ENCODE measurements around the gene ERFE. TPM values are rescaled to one million over a fixed set of nuclear protein-coding genes. Genes with fewer than 3 reads are reported as not detected.

Gene ERFE
- total and polyA plus RNA-seq, 2 of the 4 experiments (the other 2 are of a cell fraction), result 1.3 to 3.5 TPM

- Histone ChIP-seq H3K18ac (ENCODE audit: low read depth, low read length) (no peak overlapping the region), H3K9me1 (ENCODE audit: insufficient read depth, low read length) (peaks cover 7% of the 10 kb centered on the region), H3K9ac (ENCODE audit: low read depth, low read length) (no peak overlapping the region), H3K79me1 (ENCODE audit: low read depth in 1 of 2, low read length in 2 of 2) (peaks cover 36 to 63% of the 10 kb centered on the region in 2 experiments), H3K4me3 (ENCODE audit: insufficient read depth, low read depth, low read length) (no peak overlapping the region), H3K4me1 (ENCODE audit: control insufficient read depth, insufficient read depth, low read length) (peaks cover 10% of the 10 kb centered on the region), H3K14ac (replicated peaks; ENCODE audit: low read depth, low read length) (no peak overlapping the region), H3K4me2 (ENCODE audit: low read depth, low read length) (no peak overlapping the region), H3K4ac (ENCODE audit: low read depth, low read length) (peak overlapping the region; percentile 17; the same call in 1 of the 2 replicates), H3K27ac (ENCODE audit: insufficient read depth, low read length) (peak overlapping the region; percentile 31; the same call in 1 of the 2 replicates), H3K9me3 (ENCODE audit: control insufficient read depth, insufficient read depth, low read length) (no peaks in the 10 kb centered on the region), H2BK15ac (ENCODE audit: low read depth, low read length) (no peak overlapping the region), H2BK20ac (ENCODE audit: low read depth, low read length) (no peak overlapping the region), H4K5ac (ENCODE audit: low read depth, low read length) (no peak overlapping the region), H4K91ac (ENCODE audit: insufficient read depth, low read depth, low read length) (no peak overlapping the region), H3K36me3 (ENCODE audit: control insufficient read depth, insufficient read depth, low read length) (peaks cover 65% of the 10 kb centered on the region), H2BK5ac (ENCODE audit: low read depth, low read length, poor library complexity, severe bottlenecking) (no peak overlapping the region), H4K8ac (ENCODE audit: low read depth in 2 of 2, low read length in 2 of 2) (no peak overlapping the region), H4K20me1 (ENCODE audit: insufficient read depth, low read length) (peaks cover 16% of the 10 kb centered on the region; the same call in 1 of the 2 replicates), H3K23ac (ENCODE audit: low read depth, low read length) (no peak overlapping the region), H2AK9ac (replicated peaks; ENCODE audit: low read depth, low read length, poor library complexity) (no peak overlapping the region), H2AK5ac (ENCODE audit: low read depth, low read length) (peak overlapping the region; percentile 30; the same call in 1 of the 2 replicates), H3K56ac (ENCODE audit: extremely low read depth, insufficient read depth, low read length) (no peak overlapping the region), H2BK120ac (ENCODE audit: low read depth, low read length) (no peak overlapping the region), H2AFZ (replicated peaks; ENCODE audit: low read length, poor library complexity) (no peak overlapping the region), H3K27me3 (ENCODE audit: control insufficient read depth, insufficient read depth, low read length) (no peaks in the 10 kb centered on the region)
- CTCF ChIA-PET, result no interaction called here
- DNase-seq (no peak), ATAC-seq (ENCODE audit: low read depth) (no peak)
- TF ChIP-seq RFX5 (IDR thresholded peaks at IDR 0.05; ENCODE audit: low read depth, low read length) (no peak), POLR2A (IDR thresholded peaks at IDR 0.05; ENCODE audit: low read depth, low read length) (no peak)
- intact Hi-C loops (cut with micrococcal nuclease) (no loop called here), dilution Hi-C loops (cut with HindIII; ENCODE audit: low sequenced_read_pairs, unreplicated experiment) (no loop called here), in situ Hi-C loops (cut with MboI; ENCODE audit: low sequenced_read_pairs) (no loop called here)
- POLR2A ChIA-PET (ENCODE audit: unreplicated experiment), result no interaction called here
- BruUV-seq (replicated peaks), result no TSS peak
- WGBS, 2 experiments (ENCODE audit: extremely low coverage in 2 of 2, insufficient read length in 1 of 2), result 89% methylated on average over 5 of the region's 6 CpGs; no CpG with 5 or more reads in 1 of the 2 experiments
Observed at GRCh38 chr2:238182362-238182761, 23.6 kb downstream of the ERFE start.

Measured in IMR-90 (cell line).